Measurements from ENCODE around the gene PURB.

- TF ChIP-seq CTCF (conservative IDR thresholded peaks at IDR 0.05; ENCODE audit: low read depth, low read length) (no peak), EZH2 (IDR thresholded peaks at IDR 0.05; ENCODE audit: low read length, unreplicated experiment) (no peak)
These were observed 34.8 kb upstream of the PURB start for GRCh38 chr7:44920119-44920518.

Measured in PC-3 (cell line).